Epithelial cell of esophagus (primary cell): ENCODE measurements around the gene C10orf143.

Experiments used
- DNase-seq: peaks from one replicate; pipeline ENCODE4 v3.0.0; 2010; ENCODE audit warnings: low read depth
- H3K4me3 ChIP-seq: 2 replicates; pipeline ENCODE4 v1.5.1; 2011; ENCODE audit warnings: mild to moderate bottlenecking, low read length, control low read depth
- TF ChIP-seq, protein P1 (sequence below): IDR thresholded peaks from 2 replicates; pipeline ENCODE4 v1.5.1; 2011; ENCODE audit warnings: low read depth, mild to moderate bottlenecking, low read length, control low read depth, inconsistent platforms; ENCODE audit not compliant: insufficient read depth; ENCODE audit errors: missing control alignments

C10orf143 gene

DNA sequence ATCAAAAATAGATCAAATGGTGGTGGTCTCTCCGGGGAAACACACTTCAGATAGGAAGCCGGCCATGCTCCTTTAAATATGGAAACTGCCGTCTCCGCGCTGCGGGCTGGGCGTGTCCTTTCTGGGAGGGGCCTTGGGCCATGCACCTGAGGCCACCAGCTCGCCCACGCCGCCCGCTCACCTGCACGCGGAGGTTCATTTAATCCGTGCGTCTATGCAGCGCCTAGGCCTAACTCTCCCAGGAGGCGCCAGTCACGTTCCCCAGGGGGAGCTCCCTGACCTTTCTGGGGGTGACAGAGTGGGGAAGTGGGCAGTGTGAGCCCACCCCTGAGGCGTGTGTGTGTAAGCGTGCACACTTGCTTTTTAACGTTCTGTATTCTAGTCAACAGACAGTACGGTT is 64.0 kb downstream of the C10orf143 start:
- no peak for DNase-seq
- TF ChIP-seq, protein P1, sequence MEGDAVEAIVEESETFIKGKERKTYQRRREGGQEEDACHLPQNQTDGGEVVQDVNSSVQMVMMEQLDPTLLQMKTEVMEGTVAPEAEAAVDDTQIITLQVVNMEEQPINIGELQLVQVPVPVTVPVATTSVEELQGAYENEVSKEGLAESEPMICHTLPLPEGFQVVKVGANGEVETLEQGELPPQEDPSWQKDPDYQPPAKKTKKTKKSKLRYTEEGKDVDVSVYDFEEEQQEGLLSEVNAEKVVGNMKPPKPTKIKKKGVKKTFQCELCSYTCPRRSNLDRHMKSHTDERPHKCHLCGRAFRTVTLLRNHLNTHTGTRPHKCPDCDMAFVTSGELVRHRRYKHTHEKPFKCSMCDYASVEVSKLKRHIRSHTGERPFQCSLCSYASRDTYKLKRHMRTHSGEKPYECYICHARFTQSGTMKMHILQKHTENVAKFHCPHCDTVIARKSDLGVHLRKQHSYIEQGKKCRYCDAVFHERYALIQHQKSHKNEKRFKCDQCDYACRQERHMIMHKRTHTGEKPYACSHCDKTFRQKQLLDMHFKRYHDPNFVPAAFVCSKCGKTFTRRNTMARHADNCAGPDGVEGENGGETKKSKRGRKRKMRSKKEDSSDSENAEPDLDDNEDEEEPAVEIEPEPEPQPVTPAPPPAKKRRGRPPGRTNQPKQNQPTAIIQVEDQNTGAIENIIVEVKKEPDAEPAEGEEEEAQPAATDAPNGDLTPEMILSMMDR: no peak

DNA sequence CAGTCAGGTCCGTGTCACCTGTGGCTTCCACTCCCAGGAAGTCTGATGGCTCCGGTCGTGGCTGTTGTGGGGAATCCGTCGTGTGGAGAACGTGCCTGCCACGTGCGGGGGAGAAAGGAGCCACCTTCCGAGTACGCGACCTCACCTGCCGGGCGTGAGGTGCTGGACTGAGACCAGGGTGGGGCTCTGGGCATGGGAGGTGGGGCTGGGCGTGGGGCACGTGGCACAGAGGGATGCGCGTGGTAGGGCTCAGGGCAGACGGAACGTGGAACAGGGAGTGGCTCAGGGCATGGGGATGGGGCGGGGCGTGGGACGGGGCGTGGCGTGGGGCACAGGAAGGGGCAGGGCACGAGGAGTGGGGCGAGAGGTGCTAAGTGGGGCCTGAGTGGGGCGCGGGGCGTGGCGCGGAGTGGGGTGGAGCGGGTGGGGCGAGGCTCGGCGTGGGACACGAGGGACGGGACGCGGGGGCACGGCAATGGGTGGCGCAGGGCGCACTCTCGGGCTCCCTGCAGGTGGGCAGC is 64.8 kb downstream of the C10orf143 start:
- DNase-seq: no peak
- H3K4me3 ChIP-seq: no peak overlapping the region
- TF ChIP-seq, protein P1: no peak

More for the DNA sequence above, 64.0 kb downstream of the C10orf143 start:
- H3K4me3 ChIP-seq: no peak overlapping the region

DNA sequence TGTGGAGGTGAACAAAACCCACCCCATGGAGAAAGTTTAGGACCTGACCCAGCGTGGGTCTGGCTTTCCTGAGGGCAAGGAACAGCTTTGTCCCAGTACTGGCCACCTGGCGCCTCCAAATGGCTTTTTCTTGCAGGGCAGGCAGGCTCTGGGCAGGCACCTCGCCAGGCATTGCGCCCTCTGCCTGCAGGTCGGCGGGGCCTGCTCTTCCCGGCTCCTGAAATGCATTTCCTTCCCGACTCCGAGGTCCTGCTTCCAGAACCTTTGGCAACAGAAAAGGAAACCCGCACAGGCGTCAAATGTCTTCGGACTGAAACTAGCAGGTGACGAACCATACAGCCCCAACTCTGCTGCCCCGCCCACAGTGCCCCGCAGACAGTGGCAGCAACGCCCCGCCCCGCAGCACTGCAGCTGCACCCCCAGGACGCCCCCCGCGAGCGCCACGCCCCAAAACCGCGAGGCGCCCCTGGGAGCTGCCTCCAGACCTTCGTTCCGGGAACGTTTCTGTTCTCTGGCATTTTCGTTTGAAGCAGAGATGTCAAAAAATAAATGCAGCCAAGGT is 65.5 kb downstream of the C10orf143 start:
- TF ChIP-seq, protein P1: no peak
- DNase-seq: no peak
- no peak overlapping the region for H3K4me3 ChIP-seq

DNA sequence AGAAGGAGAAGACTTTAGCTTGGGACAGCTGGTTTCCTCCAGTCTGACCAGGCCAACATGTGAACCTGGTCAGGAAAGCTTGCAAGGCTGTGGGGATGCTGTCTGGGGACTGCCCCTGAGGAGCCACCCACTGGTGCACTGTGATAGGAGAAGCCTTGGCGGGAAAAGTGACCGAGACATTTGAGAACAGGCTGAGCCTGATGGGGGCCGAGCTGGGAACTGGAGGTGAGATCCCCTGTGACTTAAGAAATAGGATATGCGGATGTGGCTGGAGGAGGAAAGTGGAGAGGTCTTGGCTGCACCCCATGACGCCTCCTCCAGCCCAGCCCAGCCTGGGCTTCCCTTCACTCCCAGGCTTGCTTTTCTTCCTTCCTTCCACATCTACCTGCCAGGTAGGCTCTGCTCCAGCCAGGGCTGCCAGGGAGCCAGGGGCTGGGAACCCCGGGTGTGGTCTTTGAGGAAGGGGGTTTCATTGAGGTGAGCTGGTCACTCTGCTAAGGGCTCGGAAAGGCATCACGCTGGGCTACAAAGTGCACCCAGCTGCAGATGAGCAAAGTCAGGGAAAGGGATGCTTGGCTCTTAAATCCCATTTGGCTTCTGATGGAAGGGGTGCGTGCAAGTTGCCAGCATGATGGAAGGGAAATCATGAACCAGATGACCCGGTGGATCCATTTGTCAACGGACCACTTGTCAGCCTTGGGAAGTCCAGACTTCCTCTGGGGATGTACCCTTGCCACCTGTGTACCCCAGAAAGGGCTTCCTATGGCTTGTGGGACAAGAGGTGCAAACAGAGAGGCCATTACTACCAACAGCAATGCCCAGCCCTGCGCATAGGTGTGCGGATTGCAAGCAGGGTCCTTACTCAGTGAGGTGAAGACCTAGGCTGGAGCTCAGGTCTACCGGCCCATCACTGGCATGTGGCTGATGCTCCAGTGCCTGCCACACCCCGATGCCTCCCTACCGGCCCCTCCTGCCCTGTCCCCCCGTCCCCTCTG is 66.3 kb downstream of the C10orf143 start:
- TF ChIP-seq, protein P1: no peak
- no peak for DNase-seq
- no peak overlapping the region for H3K4me3 ChIP-seq

DNA sequence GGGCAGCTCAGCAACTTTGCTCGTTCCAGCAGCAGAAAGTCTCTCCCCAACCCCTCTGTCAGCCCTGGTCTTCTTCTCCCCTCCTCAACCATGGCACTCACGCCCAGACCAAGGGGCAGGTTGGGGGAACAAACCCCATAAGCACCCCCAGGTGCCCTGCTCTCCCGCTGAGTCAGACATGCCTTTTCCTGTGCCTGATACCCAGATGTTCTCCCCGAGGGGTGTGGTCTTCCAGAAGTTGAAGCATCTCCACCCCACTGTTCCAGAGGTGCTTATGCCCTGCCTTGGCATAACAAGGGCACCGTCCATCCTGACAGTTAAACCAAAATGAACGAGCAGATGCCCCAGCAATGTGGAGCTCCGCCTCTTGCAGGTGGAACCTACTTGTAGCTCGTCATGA is 67.1 kb downstream of the C10orf143 start:
- no peak overlapping the region for H3K4me3 ChIP-seq
- no peak for DNase-seq
- TF ChIP-seq, protein P1: no peak

DNA sequence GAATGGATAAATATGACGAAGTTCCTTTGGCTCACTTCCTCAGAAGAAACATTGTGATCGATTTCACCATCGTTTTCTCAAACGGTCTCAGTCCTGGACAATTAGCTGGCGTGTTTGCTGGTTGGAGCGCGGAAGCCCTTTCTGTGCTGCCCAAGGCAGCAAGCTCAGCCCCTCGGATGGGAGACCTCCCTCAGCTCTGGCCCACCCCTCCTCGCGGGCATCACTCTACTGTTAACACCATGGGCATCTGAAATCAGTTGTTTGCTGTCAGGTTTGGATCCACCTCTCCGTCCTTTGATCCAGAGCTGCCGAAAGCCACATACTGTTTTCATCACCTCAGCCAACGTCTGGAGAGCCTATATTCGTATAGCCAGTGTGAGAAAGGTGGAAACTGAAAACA is 68.2 kb downstream of the C10orf143 start:
- no peak overlapping the region for H3K4me3 ChIP-seq
- no peak for DNase-seq
- TF ChIP-seq, protein P1: no peak
